Measurements from ENCODE around the gene GLIS2.
"Not testable (repeated sequence)": the region's sequence is repeated elsewhere in the genome, so short reads cannot be mapped to it uniquely, and the experiment has no call there.

The GLIS2 gene

DNA sequence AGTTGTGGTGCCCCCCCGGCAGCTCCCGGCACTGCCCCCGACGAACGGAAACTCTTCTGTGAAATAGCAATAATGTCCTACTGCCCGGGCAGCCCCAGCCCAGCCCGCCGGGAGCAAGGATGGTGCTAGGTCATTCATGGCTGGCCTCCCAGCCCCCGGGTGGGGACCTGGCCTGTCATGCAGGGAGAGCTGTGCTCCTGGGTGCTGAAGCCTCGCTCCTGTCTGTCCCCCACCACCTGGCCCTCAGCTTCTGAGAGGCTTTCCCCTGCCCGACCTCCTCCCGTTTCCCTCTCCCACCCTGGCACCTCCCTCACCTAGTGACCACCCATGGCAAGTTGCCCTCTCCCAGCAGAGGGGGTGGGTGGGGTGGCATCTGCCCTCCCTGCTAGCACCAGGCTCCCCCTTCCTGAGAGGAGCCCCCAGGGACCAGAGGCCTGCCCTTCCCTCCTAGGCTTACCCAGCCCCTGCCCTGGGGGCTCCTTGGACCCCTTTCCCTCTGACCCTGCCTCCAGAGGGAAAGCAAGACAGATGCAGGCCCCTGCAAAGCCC, 21.7 kb downstream of the GLIS2 start:
- DNase-seq = no peak

- DNase-seq = no peak
Measured at GRCh38 chr16:4338125-4338582, 22.3 kb downstream of the GLIS2 start.

- DNase-seq = no peak
Measured at GRCh38 chr16:4338712-4339299, 22.9 kb downstream of the GLIS2 start.

- DNase-seq = no peak
Measured at GRCh38 chr16:4339455-4339854, 23.6 kb downstream of the GLIS2 start.

DNA sequence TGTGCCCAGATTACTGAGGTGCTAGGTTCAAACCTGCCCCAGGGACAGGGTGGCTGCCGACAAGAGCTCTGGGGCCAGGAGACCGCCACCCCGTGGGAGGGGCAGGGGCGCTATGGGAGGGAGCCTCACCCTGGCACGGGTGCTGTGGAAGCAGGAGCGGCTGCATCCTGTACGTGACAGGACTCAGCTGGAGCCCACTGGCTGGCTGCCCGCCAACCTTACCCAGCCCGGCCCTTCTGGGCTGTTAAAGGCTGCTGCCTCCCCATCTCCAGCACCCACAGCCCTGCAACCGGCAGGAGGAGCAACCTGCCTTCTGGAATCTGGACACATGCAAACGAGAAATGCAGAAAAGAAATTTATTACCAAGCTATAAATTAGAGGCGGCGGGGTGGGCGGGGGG, 24.0 kb downstream of the GLIS2 start:
- DNase-seq = no peak

DNA sequence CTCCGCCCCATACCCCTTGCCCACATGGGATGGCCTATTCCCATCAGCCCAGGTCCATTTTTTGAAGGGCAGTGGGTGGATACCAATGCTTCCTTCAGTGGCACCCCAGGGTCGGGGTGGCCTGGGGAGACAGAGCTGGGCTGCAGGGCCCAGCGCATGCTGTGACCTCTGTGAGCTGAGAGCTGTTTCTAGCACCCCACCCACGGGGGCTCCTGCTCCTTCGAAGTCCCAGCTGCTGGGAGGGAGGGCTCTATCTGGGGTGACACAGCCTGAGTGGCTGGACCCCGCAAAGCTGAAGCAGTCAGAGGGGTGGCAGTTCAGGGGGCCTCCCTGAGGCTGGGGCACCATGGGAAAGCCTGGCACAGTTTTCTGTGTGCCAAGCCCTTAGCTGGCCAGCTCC, 24.6 kb downstream of the GLIS2 start:
- DNase-seq = no peak

DNA sequence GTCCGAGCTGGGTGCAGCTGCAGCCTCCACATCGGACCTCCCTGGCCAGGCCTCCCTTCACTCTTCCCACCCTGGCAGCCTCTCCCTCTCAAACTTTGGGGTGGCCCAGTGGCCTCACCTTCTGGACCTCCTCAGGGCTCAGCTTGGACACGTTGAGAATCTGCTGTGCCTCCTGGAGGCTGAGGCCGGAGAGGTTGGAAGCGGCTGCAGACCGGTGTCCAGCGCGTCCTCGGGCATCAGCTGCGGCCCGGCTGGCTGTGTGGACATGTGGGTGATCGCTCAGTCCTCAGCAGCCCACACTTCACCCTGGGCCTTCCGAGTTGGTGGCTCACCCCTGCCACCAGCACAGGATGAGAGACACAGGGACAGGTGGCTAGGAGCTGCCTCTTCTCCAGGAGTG, 25.4 kb downstream of the GLIS2 start:
- DNase-seq = no peak

DNA sequence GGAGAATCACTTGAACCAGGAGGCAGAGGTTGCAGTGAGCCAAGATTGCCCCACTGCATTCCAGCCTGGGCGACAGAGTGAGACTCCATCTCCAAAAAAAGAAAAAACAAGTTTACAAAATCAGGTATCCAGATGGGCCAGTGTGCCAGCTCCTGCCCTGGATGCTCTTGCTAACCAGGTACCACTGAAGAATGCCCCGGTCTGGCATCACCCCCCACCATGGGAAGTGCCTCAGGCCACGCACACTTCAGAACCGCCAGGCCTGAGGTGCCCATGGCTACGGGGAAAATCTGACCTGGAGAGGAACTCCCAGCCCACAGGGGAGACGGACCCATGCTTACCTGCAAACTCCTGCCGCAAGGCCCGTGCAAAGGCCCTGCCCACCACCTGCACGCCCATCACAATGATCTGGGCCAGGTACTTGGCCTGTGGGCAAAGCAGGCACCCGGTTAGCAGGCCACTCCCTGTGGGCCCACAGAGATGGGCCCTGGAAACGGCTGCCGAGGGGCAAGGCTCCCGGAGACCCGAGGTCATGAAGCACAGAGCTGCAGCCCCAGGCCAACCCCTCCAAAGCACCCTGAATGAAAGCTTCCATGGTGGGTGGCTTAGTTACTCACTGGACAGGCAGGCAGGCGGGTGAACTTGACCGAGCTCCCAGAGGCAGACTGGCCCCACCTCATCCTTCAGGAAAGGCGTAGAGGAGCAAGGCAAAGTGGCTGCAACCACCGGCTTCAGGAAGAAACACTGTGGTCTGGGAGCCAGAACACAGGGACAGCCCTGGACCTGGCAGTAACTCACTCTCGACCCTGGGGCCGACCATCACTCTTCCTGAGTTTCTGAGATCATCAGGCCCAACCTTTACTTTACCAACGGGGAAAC, 27.2 kb downstream of the GLIS2 start:
- no peak for DNase-seq

- not testable (repeated sequence) for DNase-seq
Measured at GRCh38 chr16:4344300-4344982, 28.6 kb downstream of the GLIS2 start.

- DNase-seq = no peak
Measured at GRCh38 chr16:4344983-4345835, 29.3 kb downstream of the GLIS2 start.

DNA sequence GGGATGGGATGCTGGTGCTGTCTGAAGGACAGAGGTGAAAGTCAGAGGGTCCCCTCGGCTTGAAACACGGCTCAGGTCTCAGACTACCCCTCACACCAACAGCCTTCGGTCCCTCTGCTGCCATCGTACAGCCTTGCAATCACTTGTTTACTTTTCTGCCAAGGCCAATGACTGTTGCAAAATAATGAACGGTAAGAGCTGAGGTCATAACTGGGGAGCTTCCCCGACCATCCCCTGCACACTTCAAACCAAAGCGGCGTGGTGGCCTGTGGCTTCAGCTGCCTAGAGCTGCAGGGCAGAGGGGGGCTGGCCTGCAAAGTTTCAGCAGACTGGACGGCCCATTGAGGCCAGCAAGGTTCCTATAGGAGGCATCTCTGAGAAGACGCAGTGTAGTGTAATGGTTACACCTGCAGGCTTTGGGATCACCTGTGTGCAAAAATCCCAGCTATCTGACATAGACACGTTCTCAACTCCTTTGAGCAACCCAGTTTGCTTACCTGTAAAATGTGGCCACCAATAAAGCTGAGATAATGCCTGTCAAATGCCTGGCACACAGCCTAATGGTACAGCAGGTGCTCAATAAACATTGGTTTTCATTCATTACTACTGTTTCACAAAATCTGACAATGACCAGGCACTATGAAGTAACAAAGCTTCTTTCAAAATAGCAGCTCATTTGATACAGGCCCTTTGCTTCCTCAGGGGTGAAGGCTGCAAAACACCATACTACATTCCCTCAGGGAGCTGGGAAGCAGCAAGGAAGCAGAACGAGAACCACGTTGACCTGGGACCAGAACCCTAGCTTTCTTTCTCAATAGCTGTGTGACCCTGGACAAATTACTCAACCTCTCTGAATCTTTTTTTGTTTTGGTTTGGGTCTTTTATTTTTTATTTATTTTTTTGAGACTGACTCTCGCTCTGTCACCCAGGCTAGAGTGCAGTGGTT, 30.2 kb downstream of the GLIS2 start:
- DNase-seq = no peak

GRCh38 chr16:4347010-4347409, 31.1 kb downstream of the GLIS2 start:
- no peak for DNase-seq

DNA sequence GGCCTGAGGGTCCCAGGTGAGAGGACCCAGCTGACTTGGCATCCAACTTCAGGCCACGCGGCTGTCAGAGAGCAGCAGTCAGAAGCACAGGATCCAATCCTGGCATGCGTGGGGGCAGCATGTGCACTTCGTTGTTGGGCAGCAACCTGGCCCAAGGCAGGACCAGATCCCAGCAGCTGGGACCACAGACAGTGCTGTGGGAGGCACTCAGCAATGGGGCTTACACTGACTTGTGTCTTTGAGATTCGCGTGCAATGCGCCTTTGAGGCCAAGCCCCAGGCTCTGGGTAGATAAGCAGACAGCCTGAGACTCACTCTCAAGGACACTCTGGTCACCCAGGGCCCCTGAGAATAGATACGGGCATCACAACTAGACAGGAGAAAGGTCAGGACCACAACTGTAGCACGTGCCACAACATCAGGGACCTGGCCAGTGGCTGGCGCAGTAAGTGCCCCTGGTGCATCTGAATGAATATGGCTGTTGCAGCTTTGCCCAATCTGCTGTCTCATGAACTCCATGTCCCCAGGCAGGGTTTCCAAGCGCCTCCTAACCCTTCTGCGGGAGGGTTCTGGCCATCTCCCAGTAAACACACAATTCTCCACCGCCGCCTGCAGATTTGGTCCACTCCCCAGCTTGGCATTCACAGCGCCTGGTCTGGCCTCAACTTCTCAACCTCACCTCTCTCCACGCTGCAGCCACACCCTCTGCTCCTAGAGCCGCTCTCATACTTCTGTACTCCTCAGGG, 32.1 kb downstream of the GLIS2 start:
- no peak for DNase-seq

GRCh38 chr16:4349332-4349731, 33.5 kb downstream of the GLIS2 start:
- DNase-seq = no peak

GRCh38 chr16:4350365-4350786, 34.5 kb downstream of the GLIS2 start:
- DNase-seq = no peak

DNA sequence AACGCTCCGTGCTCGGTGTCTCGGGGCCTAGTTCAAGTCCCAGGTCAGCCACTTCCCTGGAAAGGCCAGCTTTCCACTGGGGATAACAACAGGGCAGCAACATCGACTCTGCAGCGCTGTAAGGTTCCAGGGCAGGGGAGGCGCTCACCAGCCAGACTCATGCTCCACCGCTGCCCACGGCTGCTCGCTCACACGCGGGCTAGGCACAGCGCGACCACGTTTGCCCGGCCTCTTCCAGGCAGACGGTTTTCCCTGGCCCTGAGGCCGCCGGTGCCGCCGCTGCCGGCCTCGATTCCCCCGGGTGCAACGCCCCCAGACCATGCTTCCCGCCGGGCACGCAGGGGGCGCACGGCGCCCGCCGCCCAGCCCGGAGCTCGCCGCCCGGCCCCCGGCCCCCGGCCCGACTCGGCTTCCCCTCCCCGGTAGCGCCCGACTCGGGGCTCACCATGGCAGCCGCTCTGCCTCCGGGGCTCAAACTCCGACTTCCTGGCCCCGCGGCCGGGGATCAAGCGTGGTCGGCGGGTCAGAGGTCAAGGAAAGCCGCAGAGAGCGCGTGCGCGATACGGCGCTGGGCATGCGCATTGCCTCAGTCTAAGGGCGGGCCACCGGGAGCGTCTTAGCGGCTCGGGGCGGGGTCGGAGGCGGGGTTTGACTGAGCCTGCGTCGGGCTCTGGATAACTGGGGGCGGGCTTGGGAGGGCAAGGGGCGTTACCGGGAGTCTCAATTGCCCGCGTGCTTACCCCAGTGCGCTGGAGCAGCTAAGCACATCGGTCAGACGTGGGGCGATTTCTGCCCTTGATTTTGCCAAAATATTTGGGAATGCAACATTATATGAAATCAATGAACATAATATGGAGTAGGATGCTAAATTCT, 35.2 kb downstream of the GLIS2 start, which contains the start of gene PAM16:
TSS of gene PAM16 (minus strand) at position 535 of the 873 bp plus-strand sequence. CDS start at position 448, 87 bp downstream.
- DNase-seq = peak; percentile 99

GRCh38 chr16:4351880-4352279, 36.0 kb downstream of the GLIS2 start:
- no peak for DNase-seq

DNA sequence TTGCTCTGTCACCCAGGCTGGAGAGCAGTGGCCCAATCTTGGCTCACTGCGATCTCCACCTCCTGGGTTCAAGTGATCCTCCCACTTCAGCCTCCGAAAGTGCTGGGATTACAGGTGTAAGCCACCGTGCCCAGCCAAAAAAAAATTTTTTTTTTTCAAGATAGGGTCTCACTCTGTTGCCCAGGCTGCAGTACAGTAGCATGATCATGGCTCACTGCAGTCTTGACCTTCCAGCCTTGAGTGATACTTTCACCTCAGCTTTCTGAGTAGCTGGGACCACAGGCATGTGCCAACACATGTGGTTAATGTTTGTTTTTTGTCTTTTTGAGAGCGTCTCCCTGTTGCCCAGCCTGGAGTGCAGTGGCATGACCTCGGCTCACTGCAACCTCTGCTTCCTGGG, 37.0 kb downstream of the GLIS2 start:
- DNase-seq = no peak

DNA sequence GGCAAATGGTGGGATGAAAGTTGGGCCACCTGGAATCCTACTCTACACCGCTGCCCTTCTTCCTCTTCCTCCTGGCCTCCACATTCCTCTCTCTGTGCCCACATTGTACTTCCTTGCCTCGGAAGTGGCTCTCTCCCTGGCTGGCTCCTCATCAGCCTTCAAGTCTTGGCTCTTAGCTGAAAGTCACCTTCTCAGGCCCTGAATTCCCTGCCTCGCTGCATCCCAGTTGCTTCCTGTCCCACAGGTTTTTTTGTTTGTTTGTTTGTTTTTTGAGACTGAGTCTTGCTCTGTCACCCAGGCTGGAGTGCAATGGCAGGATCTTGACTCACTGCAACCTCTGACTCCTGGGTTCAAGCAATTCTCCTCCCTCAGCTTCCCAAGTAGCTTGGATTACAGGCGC, 37.8 kb downstream of the GLIS2 start:
- no peak for DNase-seq

Measured in activated CD4-positive, alpha-beta T cell treated with anti-CD3 and anti-CD28 coated beads, Interleukin-2, Interleukin-6, amounts not matched to agents 100 ng/mL and 50 ng/mL, durations not matched to agents 16 hours and 8 hours (primary cell).